Vagina (tissue), 2 donors: ENCODE results near the gene PROM2. TPM values are rescaled to one million over a fixed set of nuclear protein-coding genes. Genes with fewer than 3 reads are reported as not detected.
A peak's percentile ranks its signal among the peaks of the same experiment; 100 is the strongest.

Experiments
- DNase-seq, 2 donors: peaks; one replicate each; pipeline ENCODE4 v3.0.0-alpha.2; 2017; ENCODE audit errors: extremely low spot score in 2 of 2
- H3K27ac ChIP-seq: fragments of 200-600 bp; sonication (generic); one replicate; pipeline ENCODE4 v1.5.1; 2019
- H3K27me3 ChIP-seq: fragments of 200-600 bp; sonication (generic); one replicate; pipeline ENCODE4 v1.5.1; 2019
- H3K36me3 ChIP-seq, 2 donors: fragments of 200-600 bp; sonication (generic); one replicate each; pipeline ENCODE4 v1.5.1; 2017 to 2019
- H3K4me1 ChIP-seq: fragments of 200-600 bp; sonication (generic); one replicate; pipeline ENCODE4 v1.5.1; 2019
- H3K4me3 ChIP-seq, 2 donors: fragments of 200-600 bp; sonication (generic); 1 replicate in 1 of 2; 2 replicates in 1 of 2; pipeline ENCODE4 v1.5.1; 2016 to 2019
- H3K9me3 ChIP-seq: fragments of 200-600 bp; sonication (generic); one replicate; pipeline ENCODE4 v1.5.1; 2019
- POLR2A ChIP-seq, 2 donors: fragments of 450-650 bp; IDR thresholded peaks; one replicate each; pipeline ENCODE4 v1.6.1; 2017; ENCODE audit warnings: antibody characterized with exemption in 2 of 2, mild to moderate bottlenecking in 2 of 2, moderate library complexity in 2 of 2
- POLR2AphosphoS5 ChIP-seq, 2 donors: sonication (generic); formaldehyde crosslinking; IDR thresholded peaks; one replicate each; pipeline ENCODE4 v1.9.0; 2017; ENCODE audit warnings: antibody characterized with exemption in 2 of 2, mild to moderate bottlenecking in 2 of 2, low read depth in 1 of 2; ENCODE audit not compliant: insufficient read depth in 1 of 2
- intact Hi-C: fragments of 100-400 bp; cut with DNase I; formaldehyde crosslinking; loops from one replicate; pipeline ENCODE4 v1.15.1; 2023
- total RNA-seq: library from RNA; depleted of rRNA; stranded (reverse); fragments of >200 nt; gene quantifications from one replicate; pipeline ENCODE4 v1.2.3, GENCODE V29; 2016
- TF ChIP-seq, protein P1 (sequence below), 3 experiments: fragments of 450-650 bp in 2 of 3; fragments of 200-600 bp in 1 of 3; sonication (generic) in 1 of 3; IDR thresholded peaks; one replicate each; pipeline ENCODE4 v1.5.1; 2017 to 2019; ENCODE audit warnings: antibody characterized with exemption in 3 of 3, mild to moderate bottlenecking in 2 of 3, moderate library complexity in 2 of 3

Gene PROM2, protein sequence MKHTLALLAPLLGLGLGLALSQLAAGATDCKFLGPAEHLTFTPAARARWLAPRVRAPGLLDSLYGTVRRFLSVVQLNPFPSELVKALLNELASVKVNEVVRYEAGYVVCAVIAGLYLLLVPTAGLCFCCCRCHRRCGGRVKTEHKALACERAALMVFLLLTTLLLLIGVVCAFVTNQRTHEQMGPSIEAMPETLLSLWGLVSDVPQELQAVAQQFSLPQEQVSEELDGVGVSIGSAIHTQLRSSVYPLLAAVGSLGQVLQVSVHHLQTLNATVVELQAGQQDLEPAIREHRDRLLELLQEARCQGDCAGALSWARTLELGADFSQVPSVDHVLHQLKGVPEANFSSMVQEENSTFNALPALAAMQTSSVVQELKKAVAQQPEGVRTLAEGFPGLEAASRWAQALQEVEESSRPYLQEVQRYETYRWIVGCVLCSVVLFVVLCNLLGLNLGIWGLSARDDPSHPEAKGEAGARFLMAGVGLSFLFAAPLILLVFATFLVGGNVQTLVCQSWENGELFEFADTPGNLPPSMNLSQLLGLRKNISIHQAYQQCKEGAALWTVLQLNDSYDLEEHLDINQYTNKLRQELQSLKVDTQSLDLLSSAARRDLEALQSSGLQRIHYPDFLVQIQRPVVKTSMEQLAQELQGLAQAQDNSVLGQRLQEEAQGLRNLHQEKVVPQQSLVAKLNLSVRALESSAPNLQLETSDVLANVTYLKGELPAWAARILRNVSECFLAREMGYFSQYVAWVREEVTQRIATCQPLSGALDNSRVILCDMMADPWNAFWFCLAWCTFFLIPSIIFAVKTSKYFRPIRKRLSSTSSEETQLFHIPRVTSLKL
- 70.5 TPM for total RNA-seq

- intact Hi-C loops, result no loop called here
- no peak for TF ChIP-seq POLR2A (IDR thresholded peaks at IDR 0.05)
- TF ChIP-seq POLR2AphosphoS5 (IDR thresholded peaks at IDR 0.05; ENCODE audit: insufficient read depth in 1 of 2, low read depth in 1 of 2), result peak; percentile 47 to 62
- H3K27me3 ChIP-seq, result no peaks in the 10 kb centered on the region
- H3K4me3 ChIP-seq, result peak within 1 kb of the TSS in 1 of 2 donors; percentile 41
- peak within 1 kb of the TSS; percentile 77 for H3K27ac ChIP-seq
- H3K4me1 ChIP-seq, result peaks cover 15% of the 10 kb centered on the region
- H3K9me3 ChIP-seq, result no peaks in the 10 kb centered on the region
- DNase-seq, result no peak
- H3K36me3 ChIP-seq, result no peaks in the 10 kb centered on the region
Measured at GRCh38 chr2:95274291-95275150, at the start of gene PROM2. Gene PROM2 (plus strand): TSS chr2:95274449. CDS start chr2:95274586, 137 bp downstream.

- no peaks in the 10 kb centered on the region for H3K27me3 ChIP-seq
- peaks cover 0 to 6% of the 10 kb centered on the region in 2 donors for H3K36me3 ChIP-seq
- no peak overlapping the region for H3K27ac ChIP-seq
- no peak for DNase-seq
- intact Hi-C loops, result no loop called here
- peaks cover 19% of the 10 kb centered on the region for H3K9me3 ChIP-seq
- no peaks in the 10 kb centered on the region for H3K4me1 ChIP-seq
- H3K4me3 ChIP-seq, result no peak overlapping the region
- no peak for TF ChIP-seq POLR2AphosphoS5 (IDR thresholded peaks at IDR 0.05; ENCODE audit: insufficient read depth in 1 of 2, low read depth in 1 of 2)
- TF ChIP-seq, protein P1, sequence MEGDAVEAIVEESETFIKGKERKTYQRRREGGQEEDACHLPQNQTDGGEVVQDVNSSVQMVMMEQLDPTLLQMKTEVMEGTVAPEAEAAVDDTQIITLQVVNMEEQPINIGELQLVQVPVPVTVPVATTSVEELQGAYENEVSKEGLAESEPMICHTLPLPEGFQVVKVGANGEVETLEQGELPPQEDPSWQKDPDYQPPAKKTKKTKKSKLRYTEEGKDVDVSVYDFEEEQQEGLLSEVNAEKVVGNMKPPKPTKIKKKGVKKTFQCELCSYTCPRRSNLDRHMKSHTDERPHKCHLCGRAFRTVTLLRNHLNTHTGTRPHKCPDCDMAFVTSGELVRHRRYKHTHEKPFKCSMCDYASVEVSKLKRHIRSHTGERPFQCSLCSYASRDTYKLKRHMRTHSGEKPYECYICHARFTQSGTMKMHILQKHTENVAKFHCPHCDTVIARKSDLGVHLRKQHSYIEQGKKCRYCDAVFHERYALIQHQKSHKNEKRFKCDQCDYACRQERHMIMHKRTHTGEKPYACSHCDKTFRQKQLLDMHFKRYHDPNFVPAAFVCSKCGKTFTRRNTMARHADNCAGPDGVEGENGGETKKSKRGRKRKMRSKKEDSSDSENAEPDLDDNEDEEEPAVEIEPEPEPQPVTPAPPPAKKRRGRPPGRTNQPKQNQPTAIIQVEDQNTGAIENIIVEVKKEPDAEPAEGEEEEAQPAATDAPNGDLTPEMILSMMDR (IDR thresholded peaks at IDR 0.05), result no peak
- TF ChIP-seq POLR2A (IDR thresholded peaks at IDR 0.05), result no peak
Measured at GRCh38 chr2:95225658-95226057, 48.6 kb upstream of the PROM2 start.

GRCh38 chr2:95231723-95232122, 42.5 kb upstream of the PROM2 start:
- Histone ChIP-seq H3K27ac (no peak overlapping the region), H3K27me3 (no peaks in the 10 kb centered on the region), H3K36me3 (no peaks in the 10 kb centered on the region), H3K9me3 (no peaks in the 10 kb centered on the region), H3K4me1 (no peaks in the 10 kb centered on the region), H3K4me3 (no peak overlapping the region)
- no peak for DNase-seq
- intact Hi-C loops, result no loop called here
- TF ChIP-seq, protein P1 (IDR thresholded peaks at IDR 0.05), result peak in 2 of 3 experiments; percentile 19 to 31
- TF ChIP-seq POLR2A (IDR thresholded peaks at IDR 0.05) (no peak), POLR2AphosphoS5 (IDR thresholded peaks at IDR 0.05; ENCODE audit: insufficient read depth in 1 of 2, low read depth in 1 of 2) (no peak)

DNA sequence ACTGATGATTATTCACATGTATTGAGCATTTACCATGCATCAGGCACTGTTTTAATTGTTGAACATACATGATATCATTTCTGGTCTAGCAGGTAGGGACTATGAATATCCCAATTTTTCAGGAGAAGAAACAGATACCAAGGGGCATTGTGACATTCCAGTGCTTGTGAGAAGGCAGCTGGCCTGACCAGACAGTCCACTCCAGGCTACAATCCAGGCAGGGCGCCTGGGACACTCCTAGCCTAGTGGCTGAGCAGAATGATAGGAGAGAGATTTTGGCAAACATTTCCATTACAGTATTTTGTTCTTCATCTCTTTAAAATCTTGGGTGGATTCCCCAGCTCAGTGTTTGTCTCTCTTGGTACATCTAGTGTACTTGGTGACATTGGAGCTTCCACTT, 42.0 kb upstream of the PROM2 start:
- no peaks in the 10 kb centered on the region for H3K36me3 ChIP-seq
- DNase-seq, result no peak
- no peak overlapping the region for H3K4me3 ChIP-seq
- H3K27me3 ChIP-seq, result no peaks in the 10 kb centered on the region
- H3K4me1 ChIP-seq, result no peaks in the 10 kb centered on the region
- intact Hi-C loops, result no loop called here
- H3K9me3 ChIP-seq, result no peaks in the 10 kb centered on the region
- TF ChIP-seq, protein P1 (IDR thresholded peaks at IDR 0.05), result no peak
- no peak for TF ChIP-seq POLR2AphosphoS5 (IDR thresholded peaks at IDR 0.05; ENCODE audit: insufficient read depth in 1 of 2, low read depth in 1 of 2)
- no peak for TF ChIP-seq POLR2A (IDR thresholded peaks at IDR 0.05)
- H3K27ac ChIP-seq, result no peak overlapping the region

DNA sequence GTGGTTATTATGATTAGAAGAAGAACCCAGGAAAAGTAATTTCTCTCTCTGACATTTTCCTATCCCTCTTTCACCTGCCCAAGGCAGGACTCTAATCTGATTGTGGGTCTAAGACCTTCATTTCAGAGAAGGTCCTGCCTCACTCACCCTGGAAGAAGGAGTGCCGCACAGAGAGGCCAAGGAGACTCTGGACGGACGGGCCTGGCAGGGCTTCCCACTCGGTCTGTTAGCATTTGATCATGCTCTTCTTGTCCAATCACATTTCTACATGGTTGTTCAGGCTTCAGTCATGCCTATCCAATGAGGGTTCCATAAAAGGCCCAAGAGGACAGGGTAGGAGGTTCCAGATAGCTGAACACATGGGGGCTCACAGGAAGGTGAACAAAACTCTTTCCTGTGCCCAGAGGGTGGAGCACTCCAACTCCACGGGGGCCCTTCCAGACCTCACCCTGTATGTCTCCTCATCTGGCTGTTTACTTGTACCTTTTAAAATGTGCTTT, 39.9 kb upstream of the PROM2 start:
- H3K4me3 ChIP-seq, result no peak overlapping the region
- H3K27ac ChIP-seq, result no peak overlapping the region
- DNase-seq, result no peak
- H3K27me3 ChIP-seq, result no peaks in the 10 kb centered on the region
- TF ChIP-seq POLR2AphosphoS5 (IDR thresholded peaks at IDR 0.05; ENCODE audit: insufficient read depth in 1 of 2, low read depth in 1 of 2) (no peak), POLR2A (IDR thresholded peaks at IDR 0.05) (no peak)
- TF ChIP-seq, protein P1 (IDR thresholded peaks at IDR 0.05), result no peak
- H3K36me3 ChIP-seq, result no peaks in the 10 kb centered on the region
- intact Hi-C loops, result no loop called here
- no peaks in the 10 kb centered on the region for H3K4me1 ChIP-seq
- no peaks in the 10 kb centered on the region for H3K9me3 ChIP-seq
